C4-2B (cell line): Measurements from ENCODE around the gene C5orf58.

ENCODE experiments used
- CTCF ChIP-seq: fragments of 450-650 bp; conservative IDR thresholded peaks from 2 replicates; pipeline ENCODE4 v1.5.1; 2017; ENCODE audit warnings: mild to moderate bottlenecking
- ZFX ChIP-seq: fragments of 450-650 bp; IDR thresholded peaks from 2 replicates; pipeline ENCODE4 v1.6.1; 2017

- TF ChIP-seq CTCF: peak; percentile 63
- TF ChIP-seq ZFX: no peak
These were observed 6.6 kb upstream of the C5orf58 start for GRCh38 chr5:170226129-170226615.
